Astrocyte of the spinal cord (primary cell): ENCODE results near the gene SNAPC1.

Experiments used
- DNase-seq: peaks from one replicate; pipeline ENCODE4 v3.0.0; 2011; ENCODE audit warnings: low read depth, low spot score
- H3K4me3 ChIP-seq: 2 replicates; pipeline ENCODE4 v1.5.1; 2011; ENCODE audit warnings: low read depth, mild to moderate bottlenecking, low read length, moderate library complexity
- CTCF ChIP-seq: IDR thresholded peaks from 2 replicates; pipeline ENCODE4 v1.5.1; 2012; ENCODE audit warnings: low read depth, mild to moderate bottlenecking, low read length, inconsistent platforms
- in situ Hi-C: cut with HindIII; loops from 2 replicates; pipeline ENCODE4 v1.10.0; 2017; ENCODE audit warnings: low sequenced_read_pairs

SNAPC1 gene

GRCh38 chr14:61838661-61839245, 76.5 kb downstream of the SNAPC1 start:
- H3K4me3 ChIP-seq: no peak overlapping the region
- in situ Hi-C loops: no loop called here
- TF ChIP-seq CTCF: no peak
- peak; percentile 12 for DNase-seq

GRCh38 chr14:61839507-61839906, 77.3 kb downstream of the SNAPC1 start:
- TF ChIP-seq CTCF: no peak
- in situ Hi-C loops: no loop called here
- H3K4me3 ChIP-seq: no peak overlapping the region
- DNase-seq: peak; percentile 38

- no peak for TF ChIP-seq CTCF
- DNase-seq: peak; percentile 12
- H3K4me3 ChIP-seq: no peak overlapping the region
- in situ Hi-C loops: no loop called here
Observed at GRCh38 chr14:61841145-61841544, 78.9 kb downstream of the SNAPC1 start.
